ENCODE results near the gene MIGA1.

- TF ChIP-seq CTCF (IDR thresholded peaks at IDR 0.05) = no peak
- TF ChIP-seq POLR2A (IDR thresholded peaks at IDR 0.05) = no peak
Measured at GRCh38 chr1:77828098-77828497, 48.6 kb downstream of the MIGA1 start.
